Aorta (tissue), 5 donors: ENCODE data around the gene AHI1. TPM values are rescaled to one million over a fixed set of nuclear protein-coding genes. Genes with fewer than 3 reads are reported as not detected.

Experiments used
- ATAC-seq: fragments of 200-7000 bp; cut with Tn5 transposase; one replicate; pipeline ENCODE4 v1.9.1; 2022; ENCODE audit warnings: moderate library complexity; ENCODE audit not compliant: low FRiP score
- DNase-seq, 2 donors: peaks; one replicate each; pipeline ENCODE4 v3.0.0-alpha.2; 2020
- H3K27ac ChIP-seq, 2 donors: one replicate each; pipeline ENCODE4 v1.5.1; 2013; ENCODE audit warnings: low read length in 2 of 2, mild to moderate bottlenecking in 2 of 2, moderate library complexity in 2 of 2, control low read depth in 1 of 2, inconsistent platforms in 1 of 2, low read depth in 1 of 2
- H3K27me3 ChIP-seq, 2 donors: one replicate each; pipeline ENCODE4 v1.6.1; 2013; ENCODE audit warnings: control low read depth in 1 of 2, low read length in 1 of 2, mild to moderate bottlenecking in 1 of 2, moderate library complexity in 1 of 2; ENCODE audit not compliant: insufficient read depth in 2 of 2, control insufficient read depth in 1 of 2
- H3K36me3 ChIP-seq, 2 donors: one replicate each; pipeline ENCODE4 v1.6.1; 2013; ENCODE audit warnings: control low read depth in 1 of 2, low read length in 1 of 2, mild to moderate bottlenecking in 1 of 2; ENCODE audit not compliant: insufficient read depth in 2 of 2, control insufficient read depth in 1 of 2
- H3K4me1 ChIP-seq, 2 donors: one replicate each; pipeline ENCODE4 v1.6.1; 2013; ENCODE audit warnings: low read length in 2 of 2, control low read depth in 1 of 2, mild to moderate bottlenecking in 1 of 2, moderate library complexity in 1 of 2; ENCODE audit not compliant: insufficient read depth in 2 of 2, control insufficient read depth in 1 of 2
- H3K4me3 ChIP-seq, 2 donors: one replicate each; pipeline ENCODE4 v1.5.1; 2013; ENCODE audit warnings: low read length in 2 of 2, control low read depth in 1 of 2, mild to moderate bottlenecking in 1 of 2
- H3K9me3 ChIP-seq: one replicate; pipeline ENCODE4 v1.6.1; 2013; ENCODE audit warnings: mild to moderate bottlenecking, low read length; ENCODE audit not compliant: control insufficient read depth
- WGBS, 2 donors: extraction: QIAGEN DNeasy Blood & Tissue Kit; methylation state at CpG; one replicate each; pipeline ENCODE4 v1.1.7; 2013; 5-methylcytosine and 5-hydroxymethylcytosine counted together
- intact Hi-C, 2 donors: fragments of 100-400 bp; cut with DNase I; formaldehyde crosslinking; loops; one replicate each; pipeline versions ENCODE4 v1.14.2 to v1.15.0; 2022
- polyA plus RNA-seq, 2 donors: library from polyadenylated mRNA; stranded (reverse); fragments of 200-250 nt; gene quantifications; one replicate each; pipeline ENCODE4 v1.2.3, GENCODE V29; 2013
- total RNA-seq, 2 donors: library from RNA; stranded (reverse); fragmentation: NEBNext Ultra II Directional; extraction: Animal tissue kit (Norgen Biotek cat#: 25700); gene quantifications; one replicate each; pipeline ENCODE4 v1.2.1, GENCODE V29; 2021
- donor health status: healthy with polysubstance abuse.
- donor health status: Bipolar disorder and iron deficiency.
- donor health status: DM: no; HTN: no; CAD: no.
- donor health status: DM: no; HTN: no; CAD: no.
- donor health status: DM: yes; HTN: yes; CAD: no.

AHI1 gene
- total and polyA plus RNA-seq, 4 donors, result 4.1 to 65.5 (median 36.8) TPM

- intact Hi-C loops, result loop anchor here in 1 of 2 donors (5.0 kb wide), 1 partner anchor 700 kb away; no protein-coding TSS in a partner anchor
- 97 to 98% methylated on average over 2 of the region's 2 CpGs for WGBS, 2 donors
- ATAC-seq (no peak), DNase-seq (no peak)
- H3K9me3 ChIP-seq, result no peaks in the 10 kb centered on the region
- H3K4me1 ChIP-seq, result no peaks in the 10 kb centered on the region
- H3K27me3 ChIP-seq, result no peaks in the 10 kb centered on the region
- no peaks in the 10 kb centered on the region for H3K36me3 ChIP-seq
- no peak overlapping the region for H3K27ac ChIP-seq
- no peak overlapping the region for H3K4me3 ChIP-seq
Measured at GRCh38 chr6:135517527-135517926, 20.0 kb upstream of the AHI1 start.

DNA sequence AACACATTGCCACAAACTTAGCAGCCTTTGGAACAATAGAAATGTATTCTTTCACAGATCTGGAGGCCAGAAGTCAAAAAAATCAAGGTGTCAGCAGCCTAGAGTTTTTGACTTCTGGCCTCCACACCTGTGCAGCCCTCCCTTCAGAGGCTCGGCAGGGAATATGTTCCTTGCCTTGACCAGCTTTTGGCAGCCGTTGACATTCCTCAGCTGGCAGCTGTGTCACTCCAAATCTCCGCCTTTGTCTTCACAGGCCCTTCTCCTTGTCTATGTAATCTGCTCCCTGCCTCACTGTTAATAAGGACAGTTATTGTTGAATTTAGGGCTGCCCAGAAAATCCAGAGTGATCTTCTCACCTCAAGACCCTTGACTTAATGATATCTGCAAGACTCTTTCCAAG lies 17.2 kb upstream of the AHI1 start:
- DNase-seq, result no peak
- WGBS, 2 donors, result 74 to 75% methylated on average over 3 of the region's 3 CpGs
- Histone ChIP-seq H3K4me3 (no peak overlapping the region), H3K36me3 (no peaks in the 10 kb centered on the region), H3K27ac (no peak overlapping the region), H3K9me3 (no peaks in the 10 kb centered on the region), H3K27me3 (no peaks in the 10 kb centered on the region), H3K4me1 (no peaks in the 10 kb centered on the region)
- intact Hi-C loops, result loop anchor here in 1 of 2 donors (5.0 kb wide), 1 partner anchor 703 kb away; no protein-coding TSS in a partner anchor
- ATAC-seq, result no peak

DNA sequence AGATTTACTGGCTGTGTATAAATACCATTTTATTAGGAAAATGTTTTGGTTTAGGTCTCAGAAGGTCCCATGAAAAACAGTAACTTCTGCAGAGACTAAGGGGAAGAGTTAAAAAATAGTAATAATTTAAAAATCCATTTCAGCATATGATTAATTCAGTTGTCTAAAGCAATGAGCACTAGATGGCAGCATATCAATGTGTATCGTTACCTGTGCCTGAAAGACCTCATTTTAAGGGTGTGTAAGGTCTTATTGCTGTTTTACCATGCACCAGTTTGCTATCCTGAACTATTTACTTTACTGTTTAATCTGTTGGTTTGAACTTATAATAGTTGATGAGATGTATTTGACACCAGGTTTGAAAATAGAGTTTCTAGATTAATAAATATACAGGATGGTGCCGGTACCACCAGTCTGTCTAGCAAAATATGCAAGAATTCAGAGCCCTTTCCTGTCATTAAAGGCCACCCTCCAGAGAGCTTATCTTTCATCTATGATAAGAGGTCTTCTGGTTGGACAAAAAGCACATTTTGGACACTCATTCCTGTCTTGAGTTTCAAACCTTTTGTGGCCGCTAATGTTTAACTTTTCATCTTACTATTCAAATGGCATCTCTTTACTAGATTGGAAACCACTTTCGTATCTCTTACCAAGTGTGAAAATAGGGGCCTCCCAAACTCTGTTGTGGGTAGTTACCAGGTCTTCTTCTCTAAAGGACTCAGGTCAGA lies 8.9 kb upstream of the AHI1 start:
- DNase-seq (no peak), ATAC-seq (no peak)
- H3K27me3 ChIP-seq, result no peaks in the 10 kb centered on the region
- intact Hi-C loops, result loop anchor here (5.0 to 10.0 kb wide), 2 partner anchors 718 to 721 kb away; no protein-coding TSS in a partner anchor
- WGBS, 2 donors, result 58 to 59% methylated on average over 4 of the region's 4 CpGs
- H3K36me3 ChIP-seq, result no peaks in the 10 kb centered on the region
- H3K4me1 ChIP-seq, result no peaks in the 10 kb centered on the region
- H3K27ac ChIP-seq, result no peak overlapping the region
- H3K4me3 ChIP-seq, result no peak overlapping the region
- H3K9me3 ChIP-seq, result no peaks in the 10 kb centered on the region

- Histone ChIP-seq H3K27ac (no peak overlapping the region), H3K27me3 (no peaks in the 10 kb centered on the region), H3K36me3 (no peaks in the 10 kb centered on the region), H3K9me3 (no peaks in the 10 kb centered on the region), H3K4me3 (no peak overlapping the region), H3K4me1 (no peaks in the 10 kb centered on the region)
- intact Hi-C loops, result loop anchor here (5.0 to 10.0 kb wide), 2 partner anchors 719 to 722 kb away; no protein-coding TSS in a partner anchor
- ATAC-seq, result no peak
- no peak for DNase-seq
- WGBS, 2 donors, result 32% methylated on average over 1 of the region's 1 CpG
Measured at GRCh38 chr6:135505648-135506047, 8.1 kb upstream of the AHI1 start.

GRCh38 chr6:135505222-135505621 lies 7.7 kb upstream of the AHI1 start:
- H3K36me3 ChIP-seq, result no peaks in the 10 kb centered on the region
- H3K4me3 ChIP-seq, result no peak overlapping the region
- no peaks in the 10 kb centered on the region for H3K9me3 ChIP-seq
- WGBS, 2 donors, result 95 to 96% methylated on average over 3 of the region's 3 CpGs
- no peaks in the 10 kb centered on the region for H3K27me3 ChIP-seq
- intact Hi-C loops, result loop anchor here (5.0 to 10.0 kb wide), 2 partner anchors 720 to 722 kb away; no protein-coding TSS in a partner anchor
- no peak overlapping the region for H3K27ac ChIP-seq
- no peak for DNase-seq
- no peaks in the 10 kb centered on the region for H3K4me1 ChIP-seq
- ATAC-seq, result no peak

GRCh38 chr6:135504734-135505133 lies 7.2 kb upstream of the AHI1 start:
- intact Hi-C loops, result loop anchor here (5.0 to 10.0 kb wide), 2 partner anchors 720 to 723 kb away; no protein-coding TSS in a partner anchor

DNA sequence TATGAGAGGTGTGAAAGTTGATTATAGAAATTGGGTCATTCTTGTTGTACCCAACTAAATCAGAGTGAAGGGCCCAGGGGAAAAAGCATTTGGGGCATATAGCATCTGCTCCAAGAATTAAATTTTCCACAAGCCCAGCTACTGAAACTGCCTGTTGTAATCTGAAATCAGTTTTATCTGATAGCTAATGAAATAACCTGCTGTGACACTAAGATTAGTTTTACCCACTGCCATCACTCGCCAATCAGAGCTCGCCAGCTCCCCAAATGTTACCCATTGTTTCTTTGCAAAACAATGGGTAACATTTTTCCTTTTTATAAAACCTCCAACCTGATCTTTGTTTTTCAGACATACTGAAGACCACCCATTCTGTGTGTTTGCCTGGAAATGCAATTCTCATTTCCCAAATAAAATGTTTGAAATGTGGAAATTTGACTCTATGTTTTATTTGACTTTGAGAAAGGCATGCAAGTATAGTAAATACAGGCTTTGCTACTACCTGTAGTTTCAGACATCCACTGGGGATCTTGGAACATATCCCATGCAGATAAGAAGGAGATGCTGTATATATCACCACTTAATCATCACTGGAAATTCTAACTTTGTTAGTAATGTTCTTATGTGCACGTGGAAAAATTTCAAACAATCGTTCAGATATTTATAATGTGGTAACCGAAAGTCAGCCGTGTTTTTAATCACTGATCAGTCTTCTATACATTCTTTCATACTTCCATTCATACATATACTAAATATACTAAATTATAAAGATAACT lies 6.3 kb upstream of the AHI1 start:
- intact Hi-C loops, result loop anchor here in 1 of 2 donors (10.0 kb wide), 1 partner anchor 721 kb away; no protein-coding TSS in a partner anchor
- WGBS, 2 donors, result 90 to 92% methylated on average over 6 of the region's 6 CpGs

More at GRCh38 chr6:135504734-135505133, 7.2 kb upstream of the AHI1 start:
- Histone ChIP-seq H3K9me3 (no peaks in the 10 kb centered on the region), H3K4me3 (no peak overlapping the region), H3K27me3 (no peaks in the 10 kb centered on the region), H3K27ac (no peak overlapping the region), H3K4me1 (no peaks in the 10 kb centered on the region), H3K36me3 (no peaks in the 10 kb centered on the region)
- ATAC-seq (no peak), DNase-seq (no peak)
- WGBS, 2 donors, result 83 to 87% methylated on average over 3 of the region's 3 CpGs

DNA sequence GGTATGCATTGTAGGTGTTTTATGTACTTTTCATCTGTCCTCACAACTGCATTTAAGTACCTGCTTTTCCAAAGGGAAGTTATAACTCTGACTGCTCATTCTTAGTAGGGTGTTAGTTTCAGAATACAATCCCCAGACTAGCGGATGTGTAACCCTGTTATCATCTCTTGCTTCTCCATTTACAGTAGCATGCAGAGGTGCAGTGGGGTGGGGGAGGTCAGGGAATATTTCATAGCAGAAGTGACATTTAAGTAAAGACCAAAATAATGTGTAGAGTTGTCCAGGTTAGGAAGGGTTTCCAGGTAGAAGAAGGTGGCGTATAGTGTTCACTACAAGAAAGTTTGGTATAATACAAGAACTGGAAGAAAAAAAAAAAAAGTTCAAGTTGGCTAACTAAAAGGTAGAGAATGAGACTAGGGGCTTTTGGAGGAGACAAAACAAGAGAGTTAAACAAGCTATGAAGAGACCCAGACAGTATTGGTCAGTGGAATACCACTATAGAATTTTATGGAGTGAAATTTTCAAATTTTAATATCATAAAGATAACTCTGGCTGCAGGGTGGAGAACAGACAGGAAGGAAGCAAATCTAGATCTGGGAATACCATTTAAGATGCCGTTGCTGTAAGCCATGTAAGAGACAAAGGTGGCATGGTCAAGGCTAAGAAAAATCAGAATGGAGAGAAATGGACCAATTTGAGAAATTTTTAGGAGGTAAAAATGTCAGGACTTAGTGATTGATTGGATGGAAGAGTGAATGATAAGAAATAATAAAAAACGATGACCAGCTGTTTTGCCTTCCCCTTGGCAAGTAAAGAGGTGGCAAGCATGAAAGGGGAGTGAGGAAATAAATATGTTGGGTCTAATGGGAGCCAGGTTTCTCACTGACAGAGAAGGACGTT lies 2.2 kb upstream of the AHI1 start:
- peaks cover 0 to 1% of the 10 kb centered on the region in 2 donors for H3K4me1 ChIP-seq
- no peak overlapping the region for H3K4me3 ChIP-seq
- H3K9me3 ChIP-seq, result no peaks in the 10 kb centered on the region
- no peak for DNase-seq
- WGBS, 2 donors, result 84 to 90% methylated on average over 5 of the region's 5 CpGs
- H3K27me3 ChIP-seq, result no peaks in the 10 kb centered on the region
- intact Hi-C loops, result loop anchor here in 1 of 2 donors (2.0 to 10.0 kb wide), 3 partner anchors 445 to 789 kb away; partner anchors contain the start of genes BCLAF1 and HBS1L
- no peak overlapping the region for H3K27ac ChIP-seq
- no peak for ATAC-seq
- H3K36me3 ChIP-seq, result peaks cover 0 to 1% of the 10 kb centered on the region in 2 donors

More for the DNA sequence above, 6.3 kb upstream of the AHI1 start:
- H3K4me3 ChIP-seq, result no peak overlapping the region
- no peak for DNase-seq
- H3K4me1 ChIP-seq, result no peaks in the 10 kb centered on the region
- H3K27me3 ChIP-seq, result no peaks in the 10 kb centered on the region
- no peak overlapping the region for H3K27ac ChIP-seq
- H3K9me3 ChIP-seq, result no peaks in the 10 kb centered on the region
- no peak for ATAC-seq
- H3K36me3 ChIP-seq, result no peaks in the 10 kb centered on the region
